Gastroesophageal sphincter (tissue), 3 donors: ENCODE data around the gene KRT17.

ENCODE experiments used
- CTCF ChIP-seq, 4 experiments: fragments of 200-600 bp in 2 of 4; fragments of 450-650 bp in 2 of 4; sonication (generic) in 1 of 4; IDR thresholded peaks; one replicate each; pipeline ENCODE4 v1.5.1; 2017 to 2019; ENCODE audit warnings: antibody characterized with exemption in 4 of 4, mild to moderate bottlenecking in 2 of 4, moderate library complexity in 2 of 4
- EP300 ChIP-seq: sonication (generic); formaldehyde crosslinking; IDR thresholded peaks from one replicate; pipeline ENCODE4 v1.6.1; 2017; ENCODE audit warnings: antibody characterized with exemption, mild to moderate bottlenecking
- POLR2AphosphoS5 ChIP-seq: sonication (generic); formaldehyde crosslinking; IDR thresholded peaks from one replicate; pipeline ENCODE4 v1.6.1; 2017; ENCODE audit warnings: antibody characterized with exemption

DNA sequence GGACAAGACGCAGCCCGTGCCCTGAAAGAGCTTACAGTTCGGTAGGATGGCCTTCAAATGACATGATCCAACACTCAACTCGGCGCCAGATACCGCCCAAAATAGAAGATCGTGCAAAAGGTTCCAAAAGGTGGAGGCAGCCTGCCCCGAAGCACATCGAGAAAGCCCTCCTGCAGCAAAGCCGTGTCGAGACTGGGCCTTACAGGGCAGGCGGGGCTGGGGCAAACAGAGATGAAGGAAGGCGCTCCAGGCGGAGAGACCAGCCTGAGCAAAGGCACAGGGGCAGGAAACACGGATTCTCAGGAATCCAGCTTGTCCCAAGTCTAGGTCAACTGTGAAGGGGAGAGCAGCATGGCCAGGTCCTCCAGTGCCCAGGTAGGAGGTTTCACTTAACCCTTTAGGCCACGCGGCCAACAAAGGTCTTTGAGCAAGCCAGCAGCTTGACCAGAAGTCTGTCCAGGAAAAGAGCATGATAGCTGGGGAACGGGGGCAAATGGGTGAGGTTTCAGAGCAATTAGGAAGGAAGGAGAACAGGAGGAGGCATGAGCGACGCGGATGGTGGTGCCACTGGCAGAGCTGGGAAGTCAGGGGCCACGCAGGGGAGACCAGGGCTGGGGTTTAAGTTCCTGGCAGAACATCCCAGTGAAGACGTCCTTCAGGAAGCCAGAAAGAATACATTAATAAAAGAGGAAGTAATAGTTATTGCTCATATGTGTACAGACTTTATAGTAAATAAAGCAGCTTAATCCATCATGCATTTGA is 43.1 kb upstream of the KRT17 start:
- TF ChIP-seq EP300 (no peak), CTCF (IDR thresholded peaks at IDR 0.05) (no peak), POLR2AphosphoS5 (no peak)
